B cell (primary cell): ENCODE results near the gene OPTN. TPM values are rescaled to one million over a fixed set of nuclear protein-coding genes. Genes with fewer than 3 reads are reported as not detected.

Experiments
- ATAC-seq: fragments of 200-7000 bp; cut with Tn5 transposase; one replicate; pipeline ENCODE4 v1.10.0; 2021; ENCODE audit warnings: low read depth, mild to moderate bottlenecking, moderate number of reproducible peaks, moderate library complexity
- CTCF ChIA-PET: fragments of 350-600 bp; sonication (Branson Sonifier 250); formaldehyde crosslinking; loops from one replicate; lab custom pipeline; 2021; ENCODE audit warnings: antibody characterized with exemption, inconsistent platforms; lab: Charles Lee
- POLR2A ChIA-PET: fragments of 350-600 bp; sonication (Branson Sonifier 250); formaldehyde crosslinking; loops from one replicate; lab custom pipeline; 2021; ENCODE audit warnings: antibody characterized with exemption; lab: Charles Lee
- DNase-seq: peaks from one replicate; pipeline ENCODE4 v3.0.0; 2013
- H2AFZ ChIP-seq: 2 replicates; pipeline ENCODE4 v1.6.1; 2012; ENCODE audit warnings: mild to moderate bottlenecking, low read depth, low read length; ENCODE audit not compliant: insufficient read depth, poor library complexity, severe bottlenecking
- H3K27ac ChIP-seq, 2 donors: 1 replicate in 1 of 2; 2 replicates in 1 of 2; pipeline ENCODE4 v1.5.1; 2012 to 2013; ENCODE audit warnings: low read length in 2 of 2, mild to moderate bottlenecking in 2 of 2, moderate library complexity in 1 of 2
- H3K27me3 ChIP-seq, 4 experiments: fragments of 200-600 bp in 1 of 4; sonication (generic) in 1 of 4; replicated peaks in 1 of 4; 1 replicate in 2 of 4; 2 replicates in 2 of 4; pipeline versions ENCODE4 v1.6.1 to v1.7.0; 2013 to 2016; ENCODE audit warnings: low read length in 3 of 4, mild to moderate bottlenecking in 2 of 4, mixed read lengths in 1 of 4, moderate library complexity in 1 of 4; ENCODE audit not compliant: insufficient read depth in 4 of 4, control insufficient read depth in 3 of 4; ENCODE audit errors: control extremely low read depth in 1 of 4
- H3K36me3 ChIP-seq, 2 experiments: replicated peaks in 1 of 2; 1 replicate in 1 of 2; 2 replicates in 1 of 2; pipeline versions ENCODE4 v1.6.1 to v1.7.1; 2013; ENCODE audit warnings: low read length in 1 of 2; ENCODE audit not compliant: insufficient read depth in 2 of 2, control insufficient read depth in 1 of 2; ENCODE audit errors: control extremely low read depth in 1 of 2, extremely low read depth in 1 of 2
- H3K4me1 ChIP-seq, 2 donors: fragments of 200-600 bp in 1 of 2; sonication (generic) in 1 of 2; 1 replicate in 1 of 2; 2 replicates in 1 of 2; pipeline versions ENCODE4 v1.5.1 to v1.6.1; 2013 to 2017; ENCODE audit warnings: low read length in 2 of 2; ENCODE audit not compliant: control insufficient read depth in 2 of 2, insufficient read depth in 2 of 2
- H3K4me2 ChIP-seq: replicated peaks from 2 replicates; pipeline ENCODE3; 2012; ENCODE audit warnings: mild to moderate bottlenecking, low read depth, low read length; ENCODE audit not compliant: poor library complexity, severe bottlenecking
- H3K4me3 ChIP-seq, 5 experiments: fragments of 200-600 bp in 1 of 5; sonication (generic) in 1 of 5; 1 replicate in 3 of 5; 2 replicates in 2 of 5; pipeline versions ENCODE4 v1.5.1 to v1.7.0; 2011 to 2016; ENCODE audit warnings: low read length in 4 of 5, mild to moderate bottlenecking in 4 of 5, low read depth in 2 of 5, control low read depth in 1 of 5, moderate library complexity in 1 of 5; ENCODE audit not compliant: insufficient read depth in 1 of 5; ENCODE audit errors: control extremely low read depth in 1 of 5, extremely low read depth in 1 of 5
- H3K79me2 ChIP-seq: fragments of 200-600 bp; sonication (generic); one replicate; pipeline ENCODE4 v1.6.0; 2016; ENCODE audit warnings: low read length; ENCODE audit not compliant: control insufficient read depth, insufficient read depth
- H3K9ac ChIP-seq: fragments of 200-600 bp; sonication (generic); 2 replicates; pipeline ENCODE4 v1.6.1; 2017; ENCODE audit warnings: mild to moderate bottlenecking, low read length, moderate library complexity
- H3K9me3 ChIP-seq, 3 donors: one replicate each; pipeline versions ENCODE4 v1.6.1 to v1.7.1; 2013; ENCODE audit warnings: low read length in 2 of 3; ENCODE audit not compliant: control insufficient read depth in 2 of 3, insufficient read depth in 1 of 3; ENCODE audit errors: control extremely low read depth in 1 of 3
- H4K20me1 ChIP-seq: 2 replicates; pipeline ENCODE4 v1.6.0; 2012; ENCODE audit warnings: mild to moderate bottlenecking, low read length; ENCODE audit not compliant: insufficient read depth, control insufficient read depth, poor library complexity, severe bottlenecking
- H3K27ac Mint-ChIP-seq: one replicate; pipeline ENCODE4 v1.8.0; 2021; ENCODE audit warnings: mixed read lengths
- H3K27me3 Mint-ChIP-seq: one replicate; pipeline ENCODE4 v1.8.0; 2021; ENCODE audit warnings: mixed read lengths
- H3K4me1 Mint-ChIP-seq: one replicate; pipeline ENCODE4 v1.8.0; 2021; ENCODE audit warnings: mixed read lengths
- H3K4me3 Mint-ChIP-seq: one replicate; pipeline ENCODE4 v1.8.0; 2021; ENCODE audit warnings: mixed read lengths
- H3K9me3 Mint-ChIP-seq: one replicate; pipeline ENCODE4 v1.8.0; 2022; ENCODE audit warnings: mixed read lengths; ENCODE audit not compliant: insufficient read depth
- EZH2 ChIP-seq: IDR thresholded peaks from 2 replicates; pipeline ENCODE4 v1.6.1; 2012; ENCODE audit warnings: borderline replicate concordance, low read depth, mild to moderate bottlenecking, moderate library complexity, low read length; ENCODE audit not compliant: insufficient read depth, poor library complexity, severe bottlenecking
- WGBS: methylation state at CpG from one replicate; pipeline ENCODE4 v1.1.5; 2013; ENCODE audit warnings: missing lambda C conversion rate; ENCODE audit not compliant: insufficient coverage; 5-methylcytosine and 5-hydroxymethylcytosine counted together
- intact Hi-C: fragments of 100-400 bp; cut with micrococcal nuclease; formaldehyde crosslinking; loops from one replicate; pipeline ENCODE4 v1.10.0; 2022
- polyA plus RNA-seq: library from polyadenylated mRNA; depleted of rRNA; stranded (reverse); fragments of >200 nt; gene quantifications from 2 replicates; pipeline ENCODE4 v1.2.3, GENCODE V29; 2012
- total RNA-seq, 2 donors: library from RNA; stranded (reverse); fragments of 120-200 nt in 1 of 2; gene quantifications; 1 replicate in 1 of 2; 2 replicates in 1 of 2; pipeline versions ENCODE4 v1.2.3 to v1.2.4, GENCODE V29; 2013 to 2022
- TF ChIP-seq, protein P1 (sequence below): fragments of 200-600 bp; IDR thresholded peaks from one replicate; pipeline ENCODE4 v1.8.0; 2022; ENCODE audit warnings: antibody characterized with exemption, mild to moderate bottlenecking

OPTN gene
- total and polyA plus RNA-seq, 2 donors (not counting 1 experiment from before 2014, with no cell fraction given), result 5.2 to 42.8 TPM

DNA sequence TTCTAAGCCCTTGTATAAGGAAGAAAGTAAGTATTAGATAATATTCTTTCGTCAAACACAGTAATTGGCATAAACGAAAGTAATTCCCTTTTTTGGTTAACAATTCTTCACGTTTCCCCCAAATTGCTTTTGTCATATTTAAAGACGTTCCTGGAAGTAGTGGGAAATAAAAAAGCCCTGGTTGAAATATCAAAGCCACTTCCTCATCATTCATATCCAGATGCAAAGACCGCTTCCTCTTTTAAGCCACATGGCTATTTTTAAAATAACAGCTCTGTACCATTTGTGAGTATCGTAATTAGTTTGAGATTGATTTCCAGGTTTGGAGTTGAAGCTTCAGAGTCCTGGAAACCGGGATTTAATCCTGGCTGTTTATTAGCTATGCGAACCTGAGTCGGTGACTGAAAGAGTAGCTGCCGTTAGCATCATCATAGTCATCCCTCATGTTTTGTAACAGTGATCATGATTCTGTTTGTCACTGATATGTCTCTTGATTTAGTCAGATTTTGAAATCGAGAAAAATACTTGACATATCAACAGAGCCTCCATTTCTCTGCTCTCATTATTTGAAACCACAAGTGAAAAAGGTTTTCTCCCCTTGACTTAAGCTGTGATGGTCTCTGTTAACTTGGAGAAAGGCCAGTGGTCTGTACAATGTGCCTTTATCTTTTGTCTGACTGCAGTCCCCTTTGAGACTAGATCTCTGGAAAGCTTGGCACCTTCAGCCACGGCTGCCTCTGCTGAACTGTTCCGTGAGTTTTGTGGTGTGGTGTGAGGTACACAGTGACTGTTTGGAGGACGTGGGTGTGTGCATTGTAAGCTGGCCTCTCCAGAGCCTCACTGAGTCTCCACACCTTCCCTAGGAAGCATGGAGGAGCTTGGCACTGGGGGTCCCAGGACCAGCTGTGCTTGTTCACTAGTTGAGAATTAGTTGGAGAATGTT, 18.1 kb downstream of the OPTN start:
- Histone ChIP-seq H3K4me1 (peaks cover 12 to 13% of the 10 kb centered on the region in 2 donors), H3K27ac (no peak overlapping the region), H2AFZ (no peak overlapping the region), H3K9me3 (no peaks in the 10 kb centered on the region), H3K4me2 (peak overlapping the region; percentile 44), H3K4me3 (peak overlapping the region in 1 of 5 experiments; percentile 2), H3K9ac (peak overlapping the region; percentile 3), H3K27me3 (peaks cover 0 to 2% (median 0%) of the 10 kb centered on the region in 4 experiments), H4K20me1 (no peaks in the 10 kb centered on the region), H3K79me2 (no peaks in the 10 kb centered on the region), H3K36me3 (peaks cover 4 to 39% of the 10 kb centered on the region in 2 experiments)
- Mint-ChIP-seq H3K9me3 (no peaks in the 10 kb centered on the region), H3K27ac (no peak overlapping the region), H3K4me1 (peaks cover 25% of the 10 kb centered on the region), H3K4me3 (no peak overlapping the region), H3K27me3 (no peaks in the 10 kb centered on the region)
- CTCF ChIA-PET, result interaction anchor here (1.5 kb wide), 1 partner anchor 18 kb away, joined by 3 read pairs; the partner anchor contains the start of gene OPTN
- POLR2A ChIA-PET, result no interaction called here
- DNase-seq (peak; percentile 51), ATAC-seq (peak; percentile 39)
- 0% methylated on average over 4 of the region's 14 CpGs for WGBS
- no peak for TF ChIP-seq EZH2
- TF ChIP-seq, protein P1, sequence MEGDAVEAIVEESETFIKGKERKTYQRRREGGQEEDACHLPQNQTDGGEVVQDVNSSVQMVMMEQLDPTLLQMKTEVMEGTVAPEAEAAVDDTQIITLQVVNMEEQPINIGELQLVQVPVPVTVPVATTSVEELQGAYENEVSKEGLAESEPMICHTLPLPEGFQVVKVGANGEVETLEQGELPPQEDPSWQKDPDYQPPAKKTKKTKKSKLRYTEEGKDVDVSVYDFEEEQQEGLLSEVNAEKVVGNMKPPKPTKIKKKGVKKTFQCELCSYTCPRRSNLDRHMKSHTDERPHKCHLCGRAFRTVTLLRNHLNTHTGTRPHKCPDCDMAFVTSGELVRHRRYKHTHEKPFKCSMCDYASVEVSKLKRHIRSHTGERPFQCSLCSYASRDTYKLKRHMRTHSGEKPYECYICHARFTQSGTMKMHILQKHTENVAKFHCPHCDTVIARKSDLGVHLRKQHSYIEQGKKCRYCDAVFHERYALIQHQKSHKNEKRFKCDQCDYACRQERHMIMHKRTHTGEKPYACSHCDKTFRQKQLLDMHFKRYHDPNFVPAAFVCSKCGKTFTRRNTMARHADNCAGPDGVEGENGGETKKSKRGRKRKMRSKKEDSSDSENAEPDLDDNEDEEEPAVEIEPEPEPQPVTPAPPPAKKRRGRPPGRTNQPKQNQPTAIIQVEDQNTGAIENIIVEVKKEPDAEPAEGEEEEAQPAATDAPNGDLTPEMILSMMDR, result no peak
- intact Hi-C loops, result no loop called here
